AG08395 (cell line): ENCODE measurements around the gene ZBTB2.

Source experiments
- DNase-seq: peaks from one replicate; pipeline ENCODE4 v3.0.0; 2012; ENCODE audit warnings: mixed read lengths, low spot score

ZBTB2 gene

GRCh38 chr6:151391471-151392413 lies at the start of gene ZBTB2:
TSS of gene ZBTB2 (minus strand) at chr6:151391559. CDS start at chr6:151373637, 17,922 bp downstream.
- DNase-seq, result peak; percentile 62

GRCh38 chr6:151440930-151441329 lies 49.6 kb upstream of the ZBTB2 start:
- peak; percentile 25 for DNase-seq

GRCh38 chr6:151440498-151440897 lies 49.1 kb upstream of the ZBTB2 start:
- no peak for DNase-seq

- no peak for DNase-seq
Measured at GRCh38 chr6:151437401-151437800, 46.0 kb upstream of the ZBTB2 start.

- peak; percentile 80 for DNase-seq
Measured at GRCh38 chr6:151436802-151437201, 45.4 kb upstream of the ZBTB2 start.

- DNase-seq, result no peak
Measured at GRCh38 chr6:151436300-151436699, 44.9 kb upstream of the ZBTB2 start.

- no peak for DNase-seq
Measured at GRCh38 chr6:151434369-151434768, 43.0 kb upstream of the ZBTB2 start.

- no peak for DNase-seq
Measured at GRCh38 chr6:151432651-151433050, 41.3 kb upstream of the ZBTB2 start.

- DNase-seq, result no peak
Measured at GRCh38 chr6:151431337-151431736, 40.0 kb upstream of the ZBTB2 start.

- no peak for DNase-seq
Measured at GRCh38 chr6:151430886-151431285, 39.5 kb upstream of the ZBTB2 start.

- no peak for DNase-seq
Measured at GRCh38 chr6:151428093-151428735, 36.9 kb upstream of the ZBTB2 start.

- DNase-seq, result no peak
Measured at GRCh38 chr6:151425561-151425960, 34.2 kb upstream of the ZBTB2 start.

GRCh38 chr6:151422981-151423380 lies 31.6 kb upstream of the ZBTB2 start:
- no peak for DNase-seq

- DNase-seq, result no peak
Measured at GRCh38 chr6:151417477-151417876, 26.1 kb upstream of the ZBTB2 start.

GRCh38 chr6:151414641-151415260 lies 23.4 kb upstream of the ZBTB2 start:
- DNase-seq, result no peak

GRCh38 chr6:151413372-151414145 lies 22.2 kb upstream of the ZBTB2 start:
- no peak for DNase-seq

- DNase-seq, result no peak
Measured at GRCh38 chr6:151412909-151413308, 21.6 kb upstream of the ZBTB2 start.

- no peak for DNase-seq
Measured at GRCh38 chr6:151409679-151410078, 18.3 kb upstream of the ZBTB2 start.

- DNase-seq, result no peak
Measured at GRCh38 chr6:151409260-151409659, 17.9 kb upstream of the ZBTB2 start.

- no peak for DNase-seq
Measured at GRCh38 chr6:151408858-151409257, 17.5 kb upstream of the ZBTB2 start.

GRCh38 chr6:151403919-151404308 lies 12.6 kb upstream of the ZBTB2 start:
- no peak for DNase-seq

- no peak for DNase-seq
Measured at GRCh38 chr6:151402228-151402627, 10.9 kb upstream of the ZBTB2 start.
